K562 (cell line): ENCODE measurements around the gene TRAF5. TPM values are rescaled to one million over a fixed set of nuclear protein-coding genes. Genes with fewer than 3 reads are reported as not detected.

ENCODE experiments used
- ATAC-seq: fragments of 200-7000 bp; cut with Tn5 transposase; 3 replicates; pipeline ENCODE4 v1.9.1; 2020; ENCODE audit warnings: moderate library complexity
- BruUV-seq: library from RNA; stranded (reverse); fragments of 400-500 nt; replicated peaks from 2 replicates; lab custom pipeline; 2021; lab: Mats Ljungman, UMichigan
- CTCF ChIA-PET: fragments of 300-600 bp; formaldehyde crosslinking; extraction: SDS; loops from one replicate; lab custom pipeline; 2021; ENCODE audit warnings: low intra/inter-chr PET ratio; lab: Yijun Ruan, JAX
- POLR2A ChIA-PET: fragments of 300-600, 350-650 bp; sonication (Branson Sonifier 250); formaldehyde crosslinking; extraction: SDS; loops from one replicate; lab custom pipeline; 2021; ENCODE audit warnings: antibody characterized with exemption, inconsistent platforms; lab: Yijun Ruan, JAX
- DNase-seq, 4 experiments: peaks; one replicate each; pipeline versions ENCODE4 v3.0.0 to v3.0.0-alpha.2; 2011 to 2018; ENCODE audit warnings: low spot score in 3 of 4, mixed read lengths in 3 of 4; ENCODE audit errors: extremely low read depth in 1 of 4
- FAIRE-seq: peaks from 2 replicates; lab custom pipeline; 2011; peaks lifted over from hg19 to GRCh38; lab: Jason Lieb, UNC
- H2AFZ ChIP-seq: 2 replicates; pipeline ENCODE4 v1.6.0; 2011; ENCODE audit warnings: low read depth, low read length, control low read depth, inconsistent platforms
- H3K27ac ChIP-seq: fragments of 200-600 bp; 3 replicates; pipeline ENCODE4 v1.8.0; 2011; ENCODE audit warnings: low read depth, mild to moderate bottlenecking, control low read depth, inconsistent platforms, low read length, moderate library complexity, mixed read lengths; ENCODE audit errors: extremely low read depth
- H3K27me3 ChIP-seq, 2 experiments: fragments of 300-600 bp in 1 of 2; 2 replicates in 1 of 2; 3 replicates in 1 of 2; pipeline versions ENCODE4 v1.6.0 to v1.8.0; 2011; ENCODE audit warnings: inconsistent platforms in 2 of 2, low read length in 2 of 2, mild to moderate bottlenecking in 1 of 2, mixed read lengths in 1 of 2, moderate library complexity in 1 of 2; ENCODE audit not compliant: control insufficient read depth in 2 of 2, insufficient read depth in 2 of 2
- H3K36me3 ChIP-seq: fragments of 300-600 bp; 3 replicates; pipeline ENCODE4 v1.8.0; 2011; ENCODE audit warnings: mild to moderate bottlenecking, low read length, inconsistent platforms; ENCODE audit not compliant: control insufficient read depth, insufficient read depth
- H3K4me1 ChIP-seq, 2 experiments: fragments of 200-600 bp in 1 of 2; replicated peaks in 1 of 2; 2 replicates in 1 of 2; 3 replicates in 1 of 2; pipeline versions ENCODE4 v1.5.1 to v1.8.0; 2011; ENCODE audit warnings: inconsistent platforms in 2 of 2, low read length in 2 of 2, mild to moderate bottlenecking in 1 of 2, mixed read lengths in 1 of 2, moderate library complexity in 1 of 2; ENCODE audit not compliant: control insufficient read depth in 2 of 2, insufficient read depth in 2 of 2
- H3K4me2 ChIP-seq: 2 replicates; pipeline ENCODE4 v1.6.1; 2011; ENCODE audit warnings: low read length, control low read depth, inconsistent platforms, mixed read lengths; ENCODE audit not compliant: insufficient read depth
- H3K4me3 ChIP-seq: fragments of 200-600 bp; sonication (generic), shearing (Covaris generic); 2 replicates; pipeline ENCODE4 v1.5.1; 2016; ENCODE audit warnings: control low read depth, inconsistent platforms
- H3K79me2 ChIP-seq: fragments of 200-600 bp; 3 replicates; pipeline ENCODE4 v1.8.0; 2011; ENCODE audit warnings: low read length, inconsistent platforms; ENCODE audit not compliant: control insufficient read depth, insufficient read depth
- H3K9ac ChIP-seq, 2 experiments: 2 replicates each; pipeline versions ENCODE4 v1.6.0 to v1.6.1; 2011; ENCODE audit warnings: low read depth in 2 of 2, low read length in 2 of 2, control low read depth in 1 of 2, inconsistent platforms in 1 of 2, mild to moderate bottlenecking in 1 of 2, mixed read lengths in 1 of 2; ENCODE audit not compliant: insufficient read depth in 1 of 2
- H3K9me1 ChIP-seq: one replicate; pipeline ENCODE4 v1.6.0; 2011; ENCODE audit warnings: inconsistent platforms, mild to moderate bottlenecking, low read length, moderate library complexity; ENCODE audit not compliant: control insufficient read depth, insufficient read depth
- H3K9me3 ChIP-seq: replicated peaks from 2 replicates; pipeline ENCODE4 v1.5.1; 2011; ENCODE audit warnings: low read depth, low read length, inconsistent platforms; ENCODE audit not compliant: control insufficient read depth, insufficient read depth
- H4K20me1 ChIP-seq: replicated peaks from 2 replicates; pipeline ENCODE4 v1.6.1; 2011; ENCODE audit warnings: low read length, inconsistent platforms, mixed read lengths; ENCODE audit not compliant: control insufficient read depth, insufficient read depth
- C11orf30 ChIP-seq: fragments of 450-650 bp; IDR thresholded peaks from 2 replicates; pipeline ENCODE4 v1.6.1; 2016; ENCODE audit warnings: low read depth, mild to moderate bottlenecking
- CREB1 ChIP-seq, 2 experiments: sonication (generic) in 1 of 2; formaldehyde crosslinking in 1 of 2; IDR thresholded peaks; 2 replicates each; pipeline versions ENCODE4 v1.6.1 to v1.8.0; 2012 to 2022; ENCODE audit warnings: inconsistent platforms in 1 of 2, mild to moderate bottlenecking in 1 of 2, missing genetic modification reagents in 1 of 2, moderate library complexity in 1 of 2
- FIP1L1 ChIP-seq: fragments of 200-400 bp; formaldehyde crosslinking; IDR thresholded peaks from 2 replicates; pipeline ENCODE4 v1.6.1; 2018; ENCODE audit warnings: mild to moderate bottlenecking, low read depth, low read length; ENCODE audit not compliant: poor library complexity, severe bottlenecking
- GTF2A2 ChIP-seq: IDR thresholded peaks from 2 replicates; pipeline ENCODE4 v1.6.1; 2016; ENCODE audit warnings: mild to moderate bottlenecking, missing genetic modification characterization, missing compliant biosample characterization
- ID3 ChIP-seq, 2 experiments: fragments of 250-450 bp in 1 of 2; fragments of 450-650 bp in 1 of 2; sonication (Bioruptor Pico) in 1 of 2; IDR thresholded peaks; 2 replicates each; pipeline versions ENCODE4 v1.6.1 to v1.8.0; 2016 to 2021; ENCODE audit warnings: mild to moderate bottlenecking in 2 of 2, moderate library complexity in 2 of 2, missing compliant biosample characterization in 1 of 2, missing genetic modification characterization in 1 of 2
- MAZ ChIP-seq, 2 experiments: fragments of 450-650 bp in 1 of 2; sonication (generic) in 1 of 2; formaldehyde crosslinking; IDR thresholded peaks in 1 of 2; conservative IDR thresholded peaks in 1 of 2; 2 replicates each; pipeline versions ENCODE4 v1.4.0 to v1.5.0; 2020; ENCODE audit warnings: mild to moderate bottlenecking in 1 of 2, missing genetic modification reagents in 1 of 2
- NFE2L1 ChIP-seq: fragments of 450-650 bp; IDR thresholded peaks from 2 replicates; pipeline ENCODE4 v1.6.1; 2016; ENCODE audit warnings: missing genetic modification characterization, low read depth, mild to moderate bottlenecking, missing compliant biosample characterization, moderate library complexity, borderline replicate concordance
- NR4A1 ChIP-seq, 2 experiments: fragments of 250-450 bp in 1 of 2; fragments of 450-650 bp in 1 of 2; sonication (Bioruptor Pico) in 1 of 2; IDR thresholded peaks; 2 replicates each; pipeline versions ENCODE4 v1.4.0 to v1.6.1; 2016 to 2020; ENCODE audit warnings: mild to moderate bottlenecking in 2 of 2, missing compliant biosample characterization in 1 of 2, missing genetic modification characterization in 1 of 2, moderate library complexity in 1 of 2
- TEAD4 ChIP-seq, 2 experiments: sonication (generic) in 1 of 2; formaldehyde crosslinking in 1 of 2; IDR thresholded peaks; 2 replicates each; pipeline versions ENCODE4 v1.6.1 to v1.8.0; 2012 to 2022; ENCODE audit warnings: borderline replicate concordance in 1 of 2, inconsistent platforms in 1 of 2, low read length in 1 of 2, mild to moderate bottlenecking in 1 of 2, missing genetic modification reagents in 1 of 2
- U2AF1 ChIP-seq: fragments of 200-400 bp; formaldehyde crosslinking; optimal IDR thresholded peaks from 2 replicates; pipeline ENCODE3; 2017; ENCODE audit warnings: mild to moderate bottlenecking, low read depth, low read length, moderate library complexity
- USF2 ChIP-seq: sonication (generic); formaldehyde crosslinking; IDR thresholded peaks from 2 replicates; pipeline ENCODE4 v1.5.0; 2020; ENCODE audit warnings: missing genetic modification reagents
- ZBTB8A ChIP-seq: fragments of 450-650 bp; IDR thresholded peaks from 2 replicates; pipeline ENCODE4 v1.6.1; 2018; ENCODE audit warnings: mild to moderate bottlenecking, moderate library complexity; ENCODE audit not compliant: partially characterized antibody
- ZNF134 ChIP-seq: fragments of 250-450 bp; sonication (Bioruptor Pico); conservative IDR thresholded peaks from 2 replicates; pipeline ENCODE4 v1.4.0; 2020
- WGBS: fragments of 100-300 bp; shearing (Covaris generic); methylation state at CpG from one replicate; pipeline ENCODE4 v1.1.6; 2016; ENCODE audit warnings: low coverage, mixed read lengths; ENCODE audit not compliant: insufficient coverage; ENCODE audit errors: missing lambda C conversion rate; 5-methylcytosine and 5-hydroxymethylcytosine counted together
- in situ Hi-C: fragments of 300-500 bp; cut with MboI; formaldehyde crosslinking; loops from 4 replicates; pipeline ENCODE4 v1.15.0; 2018; ENCODE audit warnings: inconsistent platforms, mixed read lengths
- intact Hi-C: fragments of 100-400 bp; cut with micrococcal nuclease; formaldehyde crosslinking; loops from 2 replicates; pipeline ENCODE4 v1.14.2; 2022
- polyA plus RNA-seq, 8 experiments: library from polyadenylated mRNA; depleted of rRNA in 4 of 8; stranded (reverse) in 5 of 8; unstranded in 3 of 8; fragments of >200 nt; fragmentation: Nextera tagmentation in 2 of 8; fragmentation: Illumina TruSeq in 1 of 8; extraction: Ambion mirVana in 2 of 8; extraction: Trizol in 1 of 8; gene quantifications; 2 replicates each; pipeline versions ENCODE4 v1.2.1 to v1.2.3, GENCODE V29; 2011 to 2014; ENCODE audit warnings: inconsistent platforms in 1 of 8, missing spikeins in 1 of 8
- total RNA-seq, 7 experiments: library from RNA; depleted of rRNA in 6 of 7; stranded (reverse); fragments of >200 nt in 6 of 7; fragmentation: Illumina TruSeq in 2 of 7; extraction: Trizol in 2 of 7; gene quantifications; 2 replicates each; pipeline versions ENCODE4 v1.2.1 to v1.2.3, GENCODE V29; 2011 to 2021; ENCODE audit warnings: low replicate concordance in 1 of 7
- TF ChIP-seq, protein P1 (sequence below): fragments of 250-450 bp; sonication (Bioruptor Pico); IDR thresholded peaks from 2 replicates; pipeline ENCODE4 v1.5.0; 2021

Gene TRAF5
- total and polyA plus RNA-seq, 9 of the 15 experiments (the other 6 are each of a cell fraction or from before 2014, with no cell fraction given): 2.0 to 9.3 (median 5.3) TPM

DNA sequence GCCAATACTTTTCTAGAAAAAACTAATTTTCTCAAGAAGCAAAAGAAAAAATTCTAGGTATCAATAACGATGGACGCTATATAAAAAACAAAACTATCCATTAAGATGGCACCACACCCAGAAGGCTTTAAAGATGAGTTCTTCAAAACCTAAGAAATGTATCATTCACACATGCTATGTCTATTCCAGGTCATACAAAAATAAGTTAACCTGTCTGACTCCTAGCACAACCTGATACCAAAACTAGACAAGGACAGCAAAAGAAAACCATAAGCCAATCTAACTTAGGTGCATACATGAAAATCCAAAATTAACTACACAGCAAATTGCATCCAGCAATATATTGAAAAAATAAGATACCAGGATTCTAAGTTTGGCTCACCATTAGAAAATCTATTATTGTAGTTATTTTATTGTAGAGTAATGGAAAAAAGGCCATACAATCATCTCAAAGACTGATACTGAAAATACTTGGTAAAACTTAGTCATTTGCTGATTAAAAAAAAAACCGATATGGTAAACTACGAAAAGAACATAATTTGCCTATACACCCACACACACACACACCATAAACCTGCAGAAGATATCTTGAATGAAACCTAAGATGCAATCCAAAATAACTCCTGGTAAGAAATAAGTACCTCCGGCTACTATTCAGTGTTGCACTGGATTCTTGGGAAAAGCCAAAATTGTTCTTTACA lies 55.0 kb downstream of the TRAF5 start (continued):
- TF ChIP-seq USF2 (CRISPR knock-in tag) (no peak), NFE2L1 (tag) (no peak), TEAD4 (IDR thresholded peaks at IDR 0.05; ENCODE audit: low read length) (no peak), TEAD4 (CRISPR knock-in tag; IDR thresholded peaks at IDR 0.05; ENCODE audit: borderline replicate concordance) (no peak), U2AF1 (no peak), C11orf30 (peak; percentile 47; the same call in 1 of the 2 replicates)
- TF ChIP-seq, protein P1, sequence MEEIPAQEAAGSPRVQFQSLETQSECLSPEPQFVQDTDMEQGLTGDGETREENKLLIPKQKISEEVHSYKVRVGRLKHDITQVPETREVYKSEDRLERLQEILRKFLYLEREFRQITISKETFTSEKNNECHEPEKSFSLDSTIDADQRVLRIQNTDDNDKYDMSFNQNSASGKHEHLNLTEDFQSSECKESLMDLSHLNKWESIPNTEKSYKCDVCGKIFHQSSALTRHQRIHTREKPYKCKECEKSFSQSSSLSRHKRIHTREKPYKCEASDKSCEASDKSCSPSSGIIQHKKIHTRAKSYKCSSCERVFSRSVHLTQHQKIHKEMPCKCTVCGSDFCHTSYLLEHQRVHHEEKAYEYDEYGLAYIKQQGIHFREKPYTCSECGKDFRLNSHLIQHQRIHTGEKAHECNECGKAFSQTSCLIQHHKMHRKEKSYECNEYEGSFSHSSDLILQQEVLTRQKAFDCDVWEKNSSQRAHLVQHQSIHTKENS: no peak
- TF ChIP-seq, all 486 proteins: peak for 5

DNA sequence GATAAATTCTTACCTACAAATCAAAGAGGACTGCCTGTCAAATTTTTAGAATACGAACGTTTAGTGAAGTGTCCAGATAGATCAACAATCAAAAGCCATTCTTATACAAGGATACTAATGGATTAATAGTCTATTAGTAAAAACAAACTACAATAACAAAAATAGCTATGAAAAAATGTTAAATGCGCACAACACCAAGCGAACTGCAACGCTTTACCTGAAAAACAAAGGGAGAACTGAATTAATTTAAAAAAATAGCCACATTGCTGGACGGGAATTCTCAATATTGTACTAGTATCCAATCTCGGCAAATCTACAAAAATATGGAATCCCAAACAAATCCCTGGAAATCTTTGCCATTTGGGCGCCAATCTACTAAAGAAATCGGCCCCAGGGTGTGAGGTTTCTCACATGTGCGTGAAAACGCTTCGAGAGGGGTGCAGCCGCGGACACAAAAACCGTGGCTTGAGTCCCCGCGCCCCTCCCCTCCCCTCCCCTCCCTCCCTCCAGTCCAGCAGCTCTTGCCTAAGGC lies 55.6 kb downstream of the TRAF5 start:
- Histone ChIP-seq H3K4me3 (peak overlapping the region; percentile 60), H3K79me2 (peaks cover 15% of the 10 kb centered on the region), H3K9ac (peak overlapping the region; percentile 96 to 98), H3K4me1 (peaks cover 9 to 17% of the 10 kb centered on the region in 2 experiments), H3K9me1 (no peaks in the 10 kb centered on the region), H3K27ac (peak overlapping the region; percentile 93; the same call in 2 of the 3 replicates), H2AFZ (peak overlapping the region; percentile 86), H3K9me3 (no peaks in the 10 kb centered on the region), H3K4me2 (peak overlapping the region; percentile 96), H3K36me3 (no peaks in the 10 kb centered on the region), H4K20me1 (no peaks in the 10 kb centered on the region), H3K27me3 (no peaks in the 10 kb centered on the region)
- ChIA-PET CTCF (no interaction called here), POLR2A (interaction anchor here (0.6 to 1.4 kb wide), 12 partner anchors 15 to 527 kb away, joined by 3 to 8 read pairs (median 4); no protein-coding TSS in a partner anchor)
- intact Hi-C loops: loop anchor here (2.0 kb wide), 2 partner anchors 59 to 123 kb away; partner anchors contain the start of gene RCOR3
- FAIRE-seq (no peak), ATAC-seq (no peak), DNase-seq (peak in 1 of 4 experiments; percentile 13)
- under 1% methylated on average over 14 of the region's 17 CpGs for WGBS
- TSS peak; percentile 86 for BruUV-seq
- in situ Hi-C loops: no loop called here
- TF ChIP-seq ZBTB8A: peak; percentile 66
- no peak for TF ChIP-seq GTF2A2 (tag)
- TF ChIP-seq ZNF134 (CRISPR knock-in tag): no peak
- no peak for TF ChIP-seq ID3 (CRISPR knock-in tag; IDR thresholded peaks at IDR 0.05)
- no peak for TF ChIP-seq ID3 (tag; IDR thresholded peaks at IDR 0.05)
- TF ChIP-seq FIP1L1: no peak
- no peak for TF ChIP-seq NR4A1 (CRISPR knock-in tag; IDR thresholded peaks at IDR 0.05)
- no peak for TF ChIP-seq NR4A1 (tag; IDR thresholded peaks at IDR 0.05)
- TF ChIP-seq CREB1 (IDR thresholded peaks at IDR 0.05): no peak
- no peak for TF ChIP-seq CREB1 (CRISPR knock-in tag; IDR thresholded peaks at IDR 0.05)
- peak in 1 of 2 experiments; percentile 80; a peak in 1 of 4 replicates for TF ChIP-seq MAZ (CRISPR knock-in tag; conservative IDR thresholded peaks at IDR 0.05 in 1 of 2, IDR thresholded peaks at IDR 0.05 in 1 of 2)
